ENCODE results near the gene FCRL1. TPM values are rescaled to one million over a fixed set of nuclear protein-coding genes. Genes with fewer than 3 reads are reported as not detected.

Gene FCRL1, protein sequence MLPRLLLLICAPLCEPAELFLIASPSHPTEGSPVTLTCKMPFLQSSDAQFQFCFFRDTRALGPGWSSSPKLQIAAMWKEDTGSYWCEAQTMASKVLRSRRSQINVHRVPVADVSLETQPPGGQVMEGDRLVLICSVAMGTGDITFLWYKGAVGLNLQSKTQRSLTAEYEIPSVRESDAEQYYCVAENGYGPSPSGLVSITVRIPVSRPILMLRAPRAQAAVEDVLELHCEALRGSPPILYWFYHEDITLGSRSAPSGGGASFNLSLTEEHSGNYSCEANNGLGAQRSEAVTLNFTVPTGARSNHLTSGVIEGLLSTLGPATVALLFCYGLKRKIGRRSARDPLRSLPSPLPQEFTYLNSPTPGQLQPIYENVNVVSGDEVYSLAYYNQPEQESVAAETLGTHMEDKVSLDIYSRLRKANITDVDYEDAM
- total RNA-seq = 0.09 TPM in 1 of 2 replicates, not detected in the other

DNA sequence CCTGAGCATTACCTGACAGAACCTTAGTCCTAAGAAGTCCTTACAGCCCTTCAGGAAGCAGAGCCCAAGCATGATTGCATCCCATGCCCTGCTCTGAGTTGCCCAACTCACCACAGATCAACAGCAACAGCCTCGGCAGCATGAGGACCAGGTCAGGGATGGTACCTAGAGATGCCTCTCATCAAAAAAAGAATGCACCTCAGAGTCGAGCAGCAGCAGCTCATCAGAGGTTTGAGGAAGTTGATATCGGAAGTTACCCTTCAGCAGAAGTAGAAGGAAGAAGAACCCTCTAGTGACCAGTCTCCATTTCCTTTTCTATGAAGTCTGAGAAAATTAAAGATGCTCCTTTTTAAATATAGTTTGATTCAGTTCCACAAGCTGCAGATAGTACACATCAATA is at the start of gene FCRL1:
FCRL1 (minus strand) TSS at position 225 of the 400 bp plus-strand sequence; CDS start at position 142, 83 bp downstream.
- intact Hi-C loops (cut with micrococcal nuclease) = no loop called here

GRCh38 chr1:157868654-157869053 is 48.7 kb upstream of the FCRL1 start:
- intact Hi-C loops (cut with micrococcal nuclease) = no loop called here

DNA sequence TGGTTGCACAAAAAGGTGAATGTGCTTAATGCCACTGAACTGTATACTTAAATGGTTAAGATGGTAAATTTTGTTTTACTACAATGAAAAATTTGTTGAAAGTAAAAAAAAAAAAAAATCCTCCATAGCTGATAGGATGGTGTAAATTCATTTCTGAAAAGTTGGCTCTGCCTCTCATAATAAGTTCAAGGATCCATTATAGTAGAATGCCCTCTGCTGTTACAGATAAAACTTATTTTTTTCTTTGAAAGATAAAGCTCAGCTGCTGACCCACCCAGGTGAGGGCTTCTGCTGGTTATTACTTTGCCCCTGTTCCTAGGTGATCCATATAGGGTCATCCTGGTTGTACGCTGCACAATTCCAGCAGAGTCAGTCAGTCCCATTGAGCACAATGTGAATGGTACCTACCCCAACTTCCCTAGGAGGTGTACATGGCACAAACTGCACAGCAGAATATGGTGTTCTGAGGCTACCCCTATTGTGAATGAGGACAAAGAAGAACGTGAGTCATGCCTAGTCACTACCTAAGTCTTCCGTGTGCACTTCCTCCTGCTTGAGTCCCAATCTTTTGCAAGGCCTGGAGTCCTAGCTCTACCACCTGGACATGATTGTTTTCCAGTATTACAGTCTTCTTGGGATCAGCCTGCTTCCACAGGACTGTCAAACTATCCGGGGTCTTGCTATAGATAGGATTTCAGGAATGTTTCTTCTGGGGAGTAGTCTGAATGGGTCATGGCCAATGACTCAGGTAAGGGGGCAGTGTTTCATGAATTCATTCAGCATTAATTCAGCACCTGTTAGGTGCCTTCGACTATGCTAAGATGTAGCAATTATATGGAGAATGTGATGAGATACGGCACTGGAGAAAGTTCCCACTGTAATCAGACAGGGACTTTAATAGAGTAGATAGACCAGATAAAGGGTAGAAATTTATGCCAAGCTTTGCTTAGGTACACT is 42.5 kb upstream of the FCRL1 start:
- intact Hi-C loops (cut with micrococcal nuclease) = no loop called here

GRCh38 chr1:157856538-157856937 is 36.6 kb upstream of the FCRL1 start:
- intact Hi-C loops (cut with micrococcal nuclease) = no loop called here

DNA sequence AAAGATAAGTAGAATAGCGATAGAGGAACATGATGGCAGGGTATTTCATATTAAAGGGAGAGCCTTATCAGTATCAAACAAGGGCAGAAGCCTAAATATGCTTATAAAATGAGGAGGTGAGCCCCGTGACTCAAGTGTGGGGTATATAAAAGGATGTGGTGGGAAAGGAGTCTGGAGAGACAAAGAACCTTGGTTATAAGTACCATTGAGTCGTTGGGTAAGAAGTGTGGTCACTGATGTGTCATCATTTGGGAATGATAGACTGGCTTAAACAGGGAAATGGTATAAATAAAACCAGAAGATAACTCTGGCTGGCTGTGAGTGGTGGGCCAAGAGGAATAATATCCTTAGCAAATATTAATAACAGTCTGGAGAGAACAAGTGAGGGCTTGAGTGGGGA is 32.6 kb upstream of the FCRL1 start:
- intact Hi-C loops (cut with micrococcal nuclease) = no loop called here

GRCh38 chr1:157849229-157849875 is 29.4 kb upstream of the FCRL1 start:
- intact Hi-C loops (cut with micrococcal nuclease) = no loop called here

- intact Hi-C loops (cut with micrococcal nuclease) = no loop called here
Measured at GRCh38 chr1:157844089-157844830, 24.3 kb upstream of the FCRL1 start.

DNA sequence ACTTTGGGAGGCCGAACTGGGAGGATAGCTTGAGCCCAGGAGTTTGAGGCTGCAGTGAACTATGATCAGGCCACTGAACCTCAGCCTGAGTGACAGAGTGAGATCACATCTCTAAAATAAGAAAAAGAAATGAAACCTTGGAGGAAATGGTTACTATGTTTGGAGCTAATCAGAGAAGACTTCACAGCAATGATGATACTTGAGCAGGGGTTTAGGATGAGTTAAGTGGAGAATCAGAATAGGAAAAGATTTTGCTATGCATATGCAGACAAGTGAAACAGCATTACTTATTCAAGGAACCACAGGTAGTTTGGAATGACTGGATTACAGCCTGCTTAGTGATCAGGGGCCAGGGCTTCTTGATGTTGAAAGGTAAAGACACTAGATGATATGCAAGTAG is 23.0 kb upstream of the FCRL1 start:
- intact Hi-C loops (cut with micrococcal nuclease) = no loop called here

GRCh38 chr1:157841708-157842107 is 21.8 kb upstream of the FCRL1 start, which contains the start of gene CD5L:
Gene CD5L, minus strand, starts transcription at chr1:157841808. Its CDS starts 107 bp downstream, at chr1:157841701.
- intact Hi-C loops (cut with micrococcal nuclease) = no loop called here

DNA sequence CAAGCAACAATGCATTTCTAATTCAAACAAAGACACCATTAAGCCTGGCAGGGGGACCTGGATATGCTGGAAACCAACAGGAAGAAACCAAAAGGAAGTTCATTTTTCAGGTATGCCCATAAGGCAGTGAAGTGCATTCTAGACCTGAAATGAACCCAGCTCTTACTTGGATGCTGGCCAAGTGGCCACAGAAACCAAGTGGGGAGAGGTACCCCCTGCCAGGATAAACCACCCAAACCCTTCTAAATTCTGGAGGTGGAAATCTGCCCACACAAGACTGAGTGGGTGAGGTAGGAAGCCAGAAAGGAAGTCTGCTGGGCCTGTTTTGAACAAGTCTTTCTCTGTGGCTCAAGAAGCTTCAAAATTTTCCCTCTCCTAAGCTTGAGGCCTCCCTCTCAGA is 19.0 kb upstream of the FCRL1 start:
- intact Hi-C loops (cut with micrococcal nuclease) = no loop called here

DNA sequence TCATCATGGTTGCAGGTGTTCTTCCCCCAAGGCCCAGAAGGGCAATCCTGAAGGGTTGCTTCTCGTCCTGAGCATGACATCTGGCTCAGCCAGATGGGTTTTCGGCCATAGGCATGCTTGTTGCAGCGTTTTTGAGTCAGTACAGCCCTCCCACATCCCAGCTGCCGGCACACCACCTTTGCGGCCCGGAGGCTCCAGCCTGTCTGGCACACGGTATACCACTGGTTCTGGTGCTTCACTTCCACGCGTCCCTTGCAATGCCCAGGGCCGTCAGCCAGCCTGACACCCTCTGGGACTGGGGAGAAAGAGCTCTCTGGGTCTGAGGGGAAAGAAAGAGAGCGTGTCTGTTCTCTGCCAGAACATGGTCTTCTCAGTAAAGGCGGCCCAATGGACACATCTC is 14.5 kb upstream of the FCRL1 start:
- intact Hi-C loops (cut with micrococcal nuclease) = no loop called here

- intact Hi-C loops (cut with micrococcal nuclease) = no loop called here
Measured at GRCh38 chr1:157833145-157833544, 13.2 kb upstream of the FCRL1 start.

DNA sequence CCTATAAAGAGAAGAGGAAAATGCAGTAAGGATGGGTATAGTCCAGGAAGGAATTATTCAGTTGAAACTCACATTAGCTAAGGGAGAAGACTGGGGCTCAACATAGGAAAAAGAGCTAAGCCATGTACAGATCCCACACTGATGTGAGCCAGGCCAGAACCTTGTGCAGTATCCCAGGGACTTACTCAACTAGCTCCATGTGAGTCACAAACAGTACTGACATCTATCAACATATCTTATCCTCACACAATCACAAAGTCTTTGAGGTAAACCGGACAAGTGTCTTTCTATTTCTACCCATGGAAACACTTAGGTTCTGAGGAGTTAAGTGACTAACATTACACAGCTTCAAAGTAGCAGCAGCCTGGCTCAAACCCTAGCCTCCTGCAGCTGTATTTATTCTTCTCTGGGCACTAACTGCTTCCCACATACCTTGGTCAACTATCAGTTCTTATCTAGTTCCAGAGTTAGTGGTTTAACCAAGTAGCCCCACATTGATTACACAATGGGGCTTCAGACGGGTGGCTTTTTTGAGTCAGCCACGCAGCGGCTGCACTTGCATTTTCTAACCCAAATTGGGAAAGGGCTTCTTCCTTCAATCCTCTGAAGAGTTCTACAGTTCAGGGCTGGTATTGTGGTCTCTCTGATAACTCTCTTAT is 12.2 kb upstream of the FCRL1 start:
- intact Hi-C loops (cut with micrococcal nuclease) = no loop called here

DNA sequence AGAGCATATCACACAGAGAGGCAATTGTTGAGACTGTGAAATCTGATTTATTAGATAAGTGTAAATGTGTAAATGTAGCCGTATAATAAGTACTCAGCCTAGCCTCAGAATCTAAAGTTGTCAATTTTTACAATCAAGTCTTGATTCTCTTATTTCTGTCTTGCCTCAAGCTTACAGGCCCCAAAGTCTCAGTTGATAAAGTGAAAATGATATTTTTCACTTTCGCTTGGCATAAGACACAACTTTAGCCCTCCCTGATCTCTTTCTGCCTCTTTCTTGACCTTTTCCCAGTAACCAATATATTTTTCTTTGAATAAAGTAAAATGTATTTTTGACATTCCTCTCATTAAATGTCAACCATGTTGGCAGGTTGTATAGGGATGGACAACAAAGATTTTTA is 11.0 kb upstream of the FCRL1 start:
- intact Hi-C loops (cut with micrococcal nuclease) = no loop called here

DNA sequence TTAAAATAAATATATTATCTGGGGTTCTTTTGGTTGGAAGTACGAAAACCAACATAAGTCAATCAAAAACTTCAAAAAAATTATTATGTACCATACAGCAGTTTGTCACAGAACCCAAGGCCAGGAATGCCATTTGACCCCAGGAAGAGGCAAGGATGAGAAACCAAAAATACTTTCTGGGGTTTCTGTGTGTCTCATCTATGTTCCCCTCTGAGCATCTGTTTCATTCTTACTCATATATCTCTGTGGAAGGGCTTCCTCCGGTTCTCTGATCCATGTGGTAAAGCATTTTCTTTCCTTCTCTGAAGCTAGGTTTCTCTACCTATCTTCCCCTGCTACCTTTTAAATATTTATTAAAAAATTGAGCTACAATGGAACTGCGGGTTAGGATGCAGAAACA is 9.8 kb upstream of the FCRL1 start:
- intact Hi-C loops (cut with micrococcal nuclease) = no loop called here

DNA sequence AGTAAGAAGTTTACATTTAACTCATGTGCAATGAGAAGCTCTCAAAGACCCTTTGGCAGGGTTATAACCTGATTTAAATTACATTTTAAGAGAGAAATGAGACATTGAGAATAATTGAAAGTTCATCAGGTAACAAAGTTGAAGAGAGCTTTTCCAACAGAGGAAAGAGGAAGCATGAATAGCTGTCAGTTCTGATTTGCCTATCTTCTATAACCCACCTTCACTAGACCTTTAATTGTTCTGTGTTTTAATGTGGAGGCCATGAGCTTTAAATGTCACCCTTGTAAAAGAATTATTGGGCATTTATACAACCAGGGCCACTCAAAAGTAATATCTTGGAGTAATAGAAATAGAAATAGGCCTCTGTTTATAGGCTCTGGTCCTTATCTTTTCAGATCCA is 9.3 kb upstream of the FCRL1 start:
- intact Hi-C loops (cut with micrococcal nuclease) = no loop called here

- intact Hi-C loops (cut with micrococcal nuclease) = no loop called here
Measured at GRCh38 chr1:157820299-157820698, 379 bp upstream of the FCRL1 start.

DNA sequence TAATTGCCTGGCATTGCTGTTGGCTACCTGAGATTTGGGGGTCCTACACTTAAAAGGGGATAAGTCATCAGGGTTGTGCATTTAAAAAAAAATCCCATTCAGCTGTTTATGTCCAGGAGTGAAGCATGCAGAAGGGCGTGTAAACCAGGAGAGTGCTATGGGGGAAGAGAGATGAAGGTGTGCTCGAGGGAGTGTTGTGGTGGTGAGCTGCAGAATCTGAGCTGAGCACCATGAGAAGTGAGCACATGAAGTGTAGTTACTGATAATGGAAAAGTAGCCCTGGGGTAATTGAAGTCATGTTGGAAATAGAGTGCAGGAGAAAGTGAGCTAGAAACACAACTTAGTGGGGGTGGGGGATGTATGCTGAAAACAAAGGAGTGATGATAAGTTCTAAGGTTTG is 705 bp downstream of the FCRL1 start:
- intact Hi-C loops (cut with micrococcal nuclease) = no loop called here

GRCh38 chr1:157813269-157813668 is 6.7 kb downstream of the FCRL1 start:
- intact Hi-C loops (cut with micrococcal nuclease) = no loop called here

GRCh38 chr1:157806431-157807149 is 13.3 kb downstream of the FCRL1 start:
- intact Hi-C loops (cut with micrococcal nuclease) = no loop called here

Measured in T-helper 2 cell treated with Interferon-gamma antibody and Interleukin-4, amounts not matched to agents 100 ng/mL and 5 ng/mL, for 36 hours (primary cell).